ENCODE measurements around the gene TXNDC16.
A peak's percentile ranks its signal among the peaks of the same experiment; 100 is the strongest.
"Not testable (repeated sequence)": the region's sequence is repeated elsewhere in the genome, so short reads cannot be mapped to it uniquely, and the experiment has no call there.

Gene TXNDC16

GRCh38 chr14:52552063-52552988 is at the start of gene TXNDC16, which contains the start of gene GPR137C:
Gene TXNDC16 (minus strand): TSS chr14:52552505. CDS start chr14:52543557, 8,948 bp downstream.
Gene GPR137C (plus strand): TSS chr14:52552836. CDS start chr14:52553148, 312 bp downstream.
- DNase-seq (ENCODE audit: low spot score), result peak; percentile 99

DNA sequence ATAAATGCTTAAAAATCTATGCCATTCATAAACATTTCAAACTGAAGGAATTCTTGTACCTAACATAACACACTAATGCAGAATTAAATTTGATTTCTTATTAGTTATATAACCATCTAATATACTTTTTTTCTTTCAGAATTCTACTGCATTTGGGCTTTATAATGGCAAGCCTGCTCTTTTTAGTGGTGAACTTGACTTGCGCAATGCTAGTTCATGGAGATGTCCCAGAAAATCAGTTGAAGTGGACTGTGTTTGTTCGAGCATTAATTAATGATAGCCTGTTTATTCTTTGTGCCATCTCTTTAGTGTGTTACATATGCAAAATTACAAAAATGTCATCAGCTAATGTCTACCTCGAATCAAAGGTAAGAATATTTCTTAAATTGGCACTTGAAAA is 47.7 kb upstream of the TXNDC16 start:
- no peak for DNase-seq (ENCODE audit: low spot score)

GRCh38 chr14:52598568-52598967 is 46.3 kb upstream of the TXNDC16 start:
- DNase-seq (ENCODE audit: low spot score), result no peak

GRCh38 chr14:52596861-52597260 is 44.6 kb upstream of the TXNDC16 start:
- DNase-seq (ENCODE audit: low spot score), result no peak

- no peak for DNase-seq (ENCODE audit: low spot score)
Measured at GRCh38 chr14:52596320-52596719, 44.0 kb upstream of the TXNDC16 start.

DNA sequence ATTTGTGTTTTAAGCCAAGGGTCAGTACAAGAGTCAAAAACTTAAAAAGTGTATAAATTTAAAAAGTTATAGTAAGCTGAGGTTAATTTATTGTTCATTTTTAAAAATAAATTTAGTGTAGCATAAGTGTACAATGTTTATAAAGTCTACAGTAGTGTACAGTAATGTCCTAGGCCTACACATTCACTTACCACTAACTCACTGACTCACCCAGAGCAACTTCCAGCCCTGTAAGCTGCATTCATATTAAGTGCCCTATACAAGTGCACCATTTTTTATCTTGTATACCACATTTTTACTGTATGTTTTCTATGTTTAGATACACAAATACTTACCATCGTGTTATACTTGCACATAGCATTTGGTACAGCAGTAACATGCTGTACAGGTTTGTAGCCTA is 38.0 kb upstream of the TXNDC16 start:
- no peak for DNase-seq (ENCODE audit: low spot score)

DNA sequence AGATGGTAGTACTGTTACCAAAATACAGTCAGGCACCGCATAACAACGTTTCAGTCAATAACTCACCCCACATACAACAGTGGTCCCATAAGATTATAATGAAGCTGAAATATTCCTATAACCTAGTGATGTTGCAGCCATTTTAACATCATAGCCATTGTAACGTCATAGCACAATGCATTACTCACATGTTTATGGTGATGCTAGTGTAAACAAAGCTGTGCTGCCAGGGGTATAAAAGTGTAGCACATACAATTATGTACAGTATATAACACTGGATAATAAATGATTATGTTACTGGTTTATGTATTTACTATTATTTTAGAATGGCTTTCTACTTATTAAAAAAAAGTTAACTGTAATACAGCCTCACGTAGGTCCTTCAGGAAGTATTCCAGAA is 37.3 kb upstream of the TXNDC16 start:
- no peak for DNase-seq (ENCODE audit: low spot score)

GRCh38 chr14:52583544-52583943 is 31.2 kb upstream of the TXNDC16 start:
- DNase-seq (ENCODE audit: low spot score), result no peak

DNA sequence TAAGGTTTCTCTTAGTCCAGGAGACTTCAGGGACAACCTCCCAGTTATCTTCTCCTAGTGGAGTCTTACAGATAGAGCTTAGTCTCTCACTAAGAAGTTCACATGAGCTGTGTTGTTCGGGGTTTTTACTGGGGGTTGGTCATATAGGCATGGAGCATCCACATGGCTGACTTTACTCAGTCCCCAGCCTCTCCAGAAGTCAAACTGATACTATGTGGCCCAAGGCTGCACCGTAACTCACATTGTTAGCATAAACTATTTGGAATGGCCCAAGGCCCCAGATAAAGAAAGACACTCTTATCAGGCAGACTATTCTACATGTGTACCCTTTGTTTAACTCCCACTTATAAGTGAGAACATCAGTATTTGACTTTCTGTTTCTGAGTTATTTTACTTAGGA is 23.6 kb upstream of the TXNDC16 start:
- no peak for DNase-seq (ENCODE audit: low spot score)

DNA sequence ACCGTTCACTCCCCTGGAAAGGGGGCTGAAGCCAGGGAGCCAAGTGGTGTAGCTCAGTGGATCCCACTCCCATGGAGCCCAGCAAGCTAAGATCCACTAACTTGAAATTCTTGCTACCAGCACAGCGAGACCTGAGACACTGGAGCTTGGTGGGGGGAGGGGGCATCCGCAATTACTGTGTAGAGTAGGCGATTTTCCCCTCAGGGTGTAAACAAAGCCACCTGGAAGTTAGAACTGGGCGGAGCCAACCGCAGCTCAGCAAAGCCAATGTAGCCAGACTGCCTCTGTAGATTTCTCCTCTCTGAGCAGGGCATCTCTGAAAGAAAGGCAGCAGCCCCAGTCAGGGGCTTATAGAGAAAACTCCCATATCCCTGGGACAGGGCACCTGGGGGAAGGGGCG is 16.1 kb upstream of the TXNDC16 start:
- not testable (repeated sequence) for DNase-seq (ENCODE audit: low spot score)

GRCh38 chr14:52563120-52563519 is 10.8 kb upstream of the TXNDC16 start:
- peak; percentile 56 for DNase-seq (ENCODE audit: low spot score)

- DNase-seq (ENCODE audit: low spot score), result no peak
Measured at GRCh38 chr14:52558688-52559087, 6.4 kb upstream of the TXNDC16 start.

- DNase-seq (ENCODE audit: low spot score), result peak; percentile 78
Measured at GRCh38 chr14:52553671-52554575, 1.6 kb upstream of the TXNDC16 start.

DNA sequence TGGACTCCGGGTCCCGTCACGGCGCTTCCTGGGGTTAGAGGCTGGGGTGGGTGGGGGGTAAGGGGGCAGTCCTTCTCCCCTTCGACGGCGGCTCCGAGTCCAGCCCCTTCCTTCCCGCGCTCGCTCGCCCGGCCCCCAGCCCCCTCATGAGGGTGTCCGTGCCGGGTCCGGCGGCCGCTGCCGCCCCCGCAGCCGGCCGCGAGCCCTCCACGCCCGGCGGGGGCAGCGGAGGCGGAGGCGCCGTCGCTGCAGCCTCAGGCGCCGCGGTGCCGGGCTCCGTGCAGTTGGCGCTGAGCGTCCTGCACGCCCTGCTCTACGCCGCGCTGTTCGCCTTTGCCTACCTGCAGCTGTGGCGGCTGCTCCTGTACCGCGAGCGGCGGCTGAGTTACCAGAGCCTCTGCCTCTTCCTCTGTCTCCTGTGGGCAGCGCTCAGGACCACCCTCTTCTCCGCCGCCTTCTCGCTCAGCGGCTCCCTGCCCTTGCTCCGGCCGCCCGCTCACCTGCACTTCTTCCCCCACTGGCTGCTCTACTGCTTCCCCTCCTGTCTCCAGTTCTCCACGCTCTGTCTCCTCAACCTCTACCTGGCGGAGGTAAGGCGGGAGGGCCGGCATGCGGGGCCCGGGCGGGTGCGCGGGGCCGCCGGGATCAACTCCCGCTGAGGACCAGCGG is 831 bp upstream of the TXNDC16 start:
- peak; percentile 44 for DNase-seq (ENCODE audit: low spot score)

- DNase-seq (ENCODE audit: low spot score), result peak; percentile 35
Measured at GRCh38 chr14:52551696-52552062, 626 bp downstream of the TXNDC16 start.

- no peak for DNase-seq (ENCODE audit: low spot score)
Measured at GRCh38 chr14:52551205-52551604, 1.1 kb downstream of the TXNDC16 start.

DNA sequence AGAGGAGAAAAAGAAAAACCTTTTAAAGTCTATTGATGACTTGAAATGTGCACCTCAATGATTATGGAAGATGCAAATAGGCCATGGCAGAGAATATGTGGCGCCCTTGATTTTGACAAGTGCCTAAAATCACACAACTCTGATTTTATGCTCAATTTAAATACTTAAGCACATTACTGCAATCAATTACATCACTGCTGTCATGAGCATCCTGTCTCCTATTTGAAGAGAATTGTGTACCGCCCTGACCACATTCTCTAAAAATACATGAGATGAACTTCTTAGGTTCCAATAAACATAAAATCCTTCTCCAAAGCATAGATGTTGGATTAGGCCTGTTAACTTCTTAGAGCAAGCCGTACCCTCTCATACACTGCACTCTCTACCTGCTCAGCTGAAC is 1.6 kb downstream of the TXNDC16 start:
- DNase-seq (ENCODE audit: low spot score), result no peak

- DNase-seq (ENCODE audit: low spot score), result no peak
Measured at GRCh38 chr14:52547526-52547925, 4.8 kb downstream of the TXNDC16 start.

DNA sequence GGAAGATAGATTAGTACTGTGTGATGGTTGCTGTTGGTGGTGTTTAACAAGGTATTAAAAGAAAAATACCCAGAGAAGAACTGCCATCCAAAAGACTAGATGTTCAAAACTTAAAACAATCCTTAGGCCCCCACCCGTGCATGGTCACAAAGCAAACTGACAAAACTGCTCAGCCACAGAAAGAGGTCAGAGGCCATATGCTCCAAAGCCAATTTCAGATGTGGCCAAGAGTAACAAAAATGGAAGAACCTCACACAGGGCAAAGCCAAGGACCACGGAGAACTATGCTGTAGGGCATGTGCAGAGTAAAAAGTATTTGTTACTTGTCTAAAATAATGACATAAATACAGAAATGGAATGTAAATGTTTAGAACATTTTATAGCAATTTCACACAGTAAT is 5.3 kb downstream of the TXNDC16 start:
- DNase-seq (ENCODE audit: low spot score), result no peak

GRCh38 chr14:52546318-52546670 is 6.0 kb downstream of the TXNDC16 start:
- no peak for DNase-seq (ENCODE audit: low spot score)

GRCh38 chr14:52545584-52546317 is 6.6 kb downstream of the TXNDC16 start:
- DNase-seq (ENCODE audit: low spot score), result no peak

- no peak for DNase-seq (ENCODE audit: low spot score)
Measured at GRCh38 chr14:52538623-52539022, 13.7 kb downstream of the TXNDC16 start.
